GM23248 (cell line): Measurements from ENCODE around the gene EPHA1. TPM values are rescaled to one million over a fixed set of nuclear protein-coding genes. Genes with fewer than 3 reads are reported as not detected.

Experiments used
- DNase-seq: peaks from one replicate; pipeline ENCODE4 v3.0.0-alpha.2; 2015
- H2AFZ ChIP-seq: fragments of 200-600 bp; sonication (generic); 2 replicates; pipeline ENCODE4 v1.6.1; 2016; ENCODE audit warnings: antibody characterized with exemption
- H3F3A ChIP-seq: fragments of 200-600 bp; sonication (generic); 2 replicates; pipeline ENCODE4 v1.6.1; 2016; ENCODE audit warnings: mild to moderate bottlenecking, antibody characterized with exemption, mixed run types; ENCODE audit not compliant: insufficient read depth
- H3K27ac ChIP-seq: fragments of 200-600 bp; sonication (generic); 2 replicates; pipeline ENCODE4 v1.5.1; 2016; ENCODE audit warnings: mild to moderate bottlenecking
- H3K27me3 ChIP-seq: fragments of 200-600 bp; sonication (generic); replicated peaks from 2 replicates; pipeline ENCODE4 v1.6.1; 2016; ENCODE audit warnings: mild to moderate bottlenecking; ENCODE audit not compliant: insufficient read depth
- H3K36me3 ChIP-seq: fragments of 200-600 bp; sonication (generic); 2 replicates; pipeline ENCODE4 v1.6.1; 2016; ENCODE audit warnings: low read depth, mild to moderate bottlenecking
- H3K4me1 ChIP-seq: fragments of 200-600 bp; sonication (generic); 2 replicates; pipeline ENCODE4 v1.6.1; 2016; ENCODE audit warnings: mild to moderate bottlenecking; ENCODE audit not compliant: insufficient read depth
- H3K4me2 ChIP-seq: fragments of 200-600 bp; sonication (generic); one replicate; pipeline ENCODE4 v1.6.1; 2016; ENCODE audit warnings: mild to moderate bottlenecking; ENCODE audit not compliant: unreplicated experiment
- H3K4me3 ChIP-seq: fragments of 200-600 bp; sonication (generic); 2 replicates; pipeline ENCODE4 v1.5.1; 2016; ENCODE audit warnings: mild to moderate bottlenecking
- H3K79me2 ChIP-seq: fragments of 200-600 bp; sonication (generic); 2 replicates; pipeline ENCODE4 v1.6.1; 2016; ENCODE audit warnings: mild to moderate bottlenecking; ENCODE audit not compliant: insufficient read depth
- H3K9ac ChIP-seq: fragments of 200-600 bp; sonication (generic); 2 replicates; pipeline ENCODE4 v1.6.1; 2016; ENCODE audit warnings: mild to moderate bottlenecking
- H3K9me2 ChIP-seq: fragments of 200-600 bp; sonication (generic); 2 replicates; pipeline ENCODE4 v1.6.1; 2016; ENCODE audit warnings: mixed run types, mild to moderate bottlenecking, moderate library complexity; ENCODE audit not compliant: insufficient read depth
- H3K9me3 ChIP-seq: fragments of 200-600 bp; sonication (generic); one replicate; pipeline ENCODE4 v1.6.1; 2017; ENCODE audit warnings: low read depth
- H4K20me1 ChIP-seq: fragments of 200-600 bp; sonication (generic); 2 replicates; pipeline ENCODE4 v1.6.0; 2016; ENCODE audit not compliant: insufficient read depth
- EZH2 ChIP-seq: fragments of 200-600 bp; sonication (generic); IDR thresholded peaks from 2 replicates; pipeline ENCODE4 v1.6.1; 2018; ENCODE audit warnings: antibody characterized with exemption, mild to moderate bottlenecking; ENCODE audit not compliant: insufficient read depth, poor library complexity, severe bottlenecking
- EZH2phosphoT487 ChIP-seq: fragments of 200-600 bp; sonication (generic); IDR thresholded peaks from 2 replicates; pipeline ENCODE4 v1.6.1; 2018; ENCODE audit warnings: antibody characterized with exemption, moderate library complexity, mild to moderate bottlenecking, low read depth; ENCODE audit not compliant: insufficient read depth
- WGBS, 2 experiments: methylation state at CpG; one replicate each; pipeline ENCODE4 v1.1.6; 2015 to 2017; ENCODE audit warnings: low lambda C conversion rate in 2 of 2, low coverage in 1 of 2; ENCODE audit errors: missing lambda C conversion rate in 2 of 2; 5-methylcytosine and 5-hydroxymethylcytosine counted together
- in situ Hi-C: fragments of 300-500 bp; cut with MboI; formaldehyde crosslinking; loops from 2 replicates; pipeline ENCODE4 v1.15.0; 2020
- polyA plus RNA-seq: library from polyadenylated mRNA; unstranded; fragments of >200 nt; fragmentation: Nextera tagmentation; extraction: Ambion mirVana; gene quantifications from 2 replicates; pipeline ENCODE4 v1.2.1, GENCODE V29; 2016
- total RNA-seq: library from RNA; depleted of rRNA; stranded (reverse); fragments of >200 nt; shearing (Covaris generic); gene quantifications from 2 replicates; pipeline ENCODE4 v1.2.3, GENCODE V29; 2014

Gene EPHA1
- total and polyA plus RNA-seq, 2 experiments from 2014 or later = 0.83 TPM; not detected in 1

GRCh38 chr7:143390104-143390772, 18.4 kb downstream of the EPHA1 start:
- in situ Hi-C loops = no loop called here
- Histone ChIP-seq H3K9ac (no peak overlapping the region), H3K27me3 (no peaks in the 10 kb centered on the region), H3F3A (peaks cover 82% of the 10 kb centered on the region), H3K9me3 (no peaks in the 10 kb centered on the region), H3K36me3 (peaks cover 27% of the 10 kb centered on the region), H3K4me3 (no peak overlapping the region), H3K79me2 (peaks cover 37% of the 10 kb centered on the region), H3K9me2 (no peaks in the 10 kb centered on the region), H3K4me1 (peaks cover 37% of the 10 kb centered on the region), H2AFZ (no peak overlapping the region), H4K20me1 (peaks cover 9% of the 10 kb centered on the region; the same call in 1 of the 2 replicates), H3K4me2 (no peak overlapping the region), H3K27ac (peak overlapping the region; percentile 79)
- DNase-seq = peak; percentile 40
- 91 to 93% methylated on average over 9 to 10 of the region's 10 CpGs for WGBS, 2 experiments
- TF ChIP-seq EZH2 = no peak
- no peak for TF ChIP-seq EZH2phosphoT487

GRCh38 chr7:143389316-143390103, 19.1 kb downstream of the EPHA1 start:
- DNase-seq = peak; percentile 42
- Histone ChIP-seq H3K27me3 (no peaks in the 10 kb centered on the region), H3K4me1 (peaks cover 44% of the 10 kb centered on the region), H3K4me2 (no peak overlapping the region), H4K20me1 (peaks cover 16% of the 10 kb centered on the region), H2AFZ (no peak overlapping the region), H3K27ac (peak overlapping the region; percentile 79), H3K79me2 (peaks cover 44% of the 10 kb centered on the region), H3K4me3 (no peak overlapping the region), H3K9ac (no peak overlapping the region), H3K9me3 (no peaks in the 10 kb centered on the region), H3K36me3 (peaks cover 27% of the 10 kb centered on the region), H3F3A (peaks cover 89% of the 10 kb centered on the region), H3K9me2 (no peaks in the 10 kb centered on the region)
- 93 to 94% methylated on average over 14 to 15 of the region's 15 CpGs for WGBS, 2 experiments
- TF ChIP-seq EZH2phosphoT487 (no peak), EZH2 (no peak)
- in situ Hi-C loops = no loop called here

GRCh38 chr7:143388491-143389101, 20.1 kb downstream of the EPHA1 start:
- Histone ChIP-seq H4K20me1 (peaks cover 25% of the 10 kb centered on the region), H3K27ac (0 out of 2 replicates have a peak overlapping the region, but pooled peaks have one; percentile 79), H3K4me3 (no peak overlapping the region), H3K9me3 (no peaks in the 10 kb centered on the region), H2AFZ (no peak overlapping the region), H3K4me1 (peaks cover 53% of the 10 kb centered on the region), H3K9me2 (no peaks in the 10 kb centered on the region), H3K27me3 (no peaks in the 10 kb centered on the region), H3K36me3 (peaks cover 30% of the 10 kb centered on the region), H3K4me2 (no peak overlapping the region), H3F3A (peaks cover 93% of the 10 kb centered on the region), H3K79me2 (peaks cover 54% of the 10 kb centered on the region), H3K9ac (no peak overlapping the region)
- 96% methylated on average over 24 to 28 of the region's 28 CpGs for WGBS, 2 experiments
- in situ Hi-C loops = no loop called here
- TF ChIP-seq EZH2 (no peak), EZH2phosphoT487 (no peak)
- peak; percentile 19 for DNase-seq

- H3K4me2 ChIP-seq = no peak overlapping the region
- H3K4me1 ChIP-seq = peaks cover 56% of the 10 kb centered on the region
- no peaks in the 10 kb centered on the region for H3K9me2 ChIP-seq
- no peak overlapping the region for H2AFZ ChIP-seq
- in situ Hi-C loops = no loop called here
- H3K79me2 ChIP-seq = peaks cover 59% of the 10 kb centered on the region
- H4K20me1 ChIP-seq = peaks cover 25% of the 10 kb centered on the region
- no peaks in the 10 kb centered on the region for H3K9me3 ChIP-seq
- no peak overlapping the region for H3K9ac ChIP-seq
- no peak overlapping the region for H3K4me3 ChIP-seq
- no peak for TF ChIP-seq EZH2phosphoT487
- TF ChIP-seq EZH2 = no peak
- peaks cover 30% of the 10 kb centered on the region for H3K36me3 ChIP-seq
- WGBS, 2 experiments = 73 to 80% methylated on average over 7 to 10 of the region's 10 CpGs
- no peaks in the 10 kb centered on the region for H3K27me3 ChIP-seq
- DNase-seq = no peak
- no peak overlapping the region for H3K27ac ChIP-seq
- H3F3A ChIP-seq = peaks cover 93% of the 10 kb centered on the region
Observed at GRCh38 chr7:143388051-143388450, 20.6 kb downstream of the EPHA1 start.
